Fibroblast of pulmonary artery (primary cell): ENCODE results near the gene FEN1.

ENCODE experiments used
- DNase-seq: peaks from one replicate; pipeline ENCODE4 v3.0.0-alpha.2; 2010; ENCODE audit warnings: low read depth
- H3K4me3 ChIP-seq: replicated peaks from 2 replicates; pipeline ENCODE4 v1.5.1; 2011; ENCODE audit warnings: low read depth, mild to moderate bottlenecking, control low read depth, low read length, moderate library complexity
- CTCF ChIP-seq: IDR thresholded peaks from 2 replicates; pipeline ENCODE4 v1.5.1; 2011; ENCODE audit warnings: mild to moderate bottlenecking, control low read depth, low read length, inconsistent platforms; ENCODE audit errors: missing control alignments

FEN1 gene

DNA sequence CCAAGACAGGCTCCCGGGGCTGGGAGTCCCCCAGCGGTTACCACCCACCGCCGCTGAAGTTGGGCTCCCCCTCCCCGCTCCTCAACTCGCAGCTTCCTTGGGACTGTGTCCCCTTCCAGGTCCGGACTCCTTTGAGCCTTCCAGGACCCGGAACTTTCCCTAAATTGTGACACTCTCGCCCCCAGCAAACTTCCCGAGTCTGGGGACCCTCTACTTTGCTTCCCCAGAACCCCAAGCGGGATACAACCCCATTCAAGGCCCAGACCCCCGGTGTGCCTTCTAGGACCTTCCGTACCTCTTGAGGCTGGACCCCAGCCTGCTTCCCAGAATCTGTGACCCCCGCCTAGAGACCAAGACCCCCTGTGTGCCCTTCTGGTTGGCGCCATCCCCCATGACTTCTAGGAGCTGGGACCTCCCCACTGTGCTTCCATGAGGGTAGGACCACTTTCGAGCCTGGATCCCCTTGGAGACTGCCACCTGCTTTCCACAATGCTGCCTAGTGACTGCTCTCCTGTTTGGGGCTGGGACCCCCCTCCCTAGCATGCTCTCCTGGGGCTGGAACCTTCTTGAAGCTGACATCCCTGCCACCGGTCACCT, 39.7 kb upstream of the FEN1 start:
- H3K4me3 ChIP-seq: peak overlapping the region; percentile 64
- DNase-seq: no peak
- no peak for TF ChIP-seq CTCF

- H3K4me3 ChIP-seq: peak overlapping the region; percentile 64
- no peak for TF ChIP-seq CTCF
These were observed 39.0 kb upstream of the FEN1 start for GRCh38 chr11:61753672-61754071.

GRCh38 chr11:61754534-61755482, 37.9 kb upstream of the FEN1 start:
- H3K4me3 ChIP-seq: peak overlapping the region; percentile 64
- TF ChIP-seq CTCF: no peak
- peak; percentile 71 for DNase-seq

More at GRCh38 chr11:61753672-61754071, 39.0 kb upstream of the FEN1 start:
- no peak for DNase-seq

DNA sequence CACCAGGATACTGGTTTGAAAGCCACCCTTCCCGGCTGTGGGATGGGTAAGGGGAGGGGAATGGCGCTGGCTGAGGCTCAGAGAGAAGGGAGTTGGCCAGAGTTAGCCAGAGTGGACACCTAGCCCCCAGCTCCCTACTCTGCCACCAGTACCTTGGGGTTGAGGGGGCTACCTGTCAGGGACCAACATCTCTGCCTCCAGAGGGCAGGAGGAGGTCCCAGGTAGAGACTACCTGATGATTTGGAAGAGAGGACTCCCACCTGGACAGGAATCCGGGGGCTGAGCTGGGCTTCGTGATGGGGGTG, 36.6 kb upstream of the FEN1 start:
- no peak for TF ChIP-seq CTCF
- H3K4me3 ChIP-seq: no peak overlapping the region
- no peak for DNase-seq

DNA sequence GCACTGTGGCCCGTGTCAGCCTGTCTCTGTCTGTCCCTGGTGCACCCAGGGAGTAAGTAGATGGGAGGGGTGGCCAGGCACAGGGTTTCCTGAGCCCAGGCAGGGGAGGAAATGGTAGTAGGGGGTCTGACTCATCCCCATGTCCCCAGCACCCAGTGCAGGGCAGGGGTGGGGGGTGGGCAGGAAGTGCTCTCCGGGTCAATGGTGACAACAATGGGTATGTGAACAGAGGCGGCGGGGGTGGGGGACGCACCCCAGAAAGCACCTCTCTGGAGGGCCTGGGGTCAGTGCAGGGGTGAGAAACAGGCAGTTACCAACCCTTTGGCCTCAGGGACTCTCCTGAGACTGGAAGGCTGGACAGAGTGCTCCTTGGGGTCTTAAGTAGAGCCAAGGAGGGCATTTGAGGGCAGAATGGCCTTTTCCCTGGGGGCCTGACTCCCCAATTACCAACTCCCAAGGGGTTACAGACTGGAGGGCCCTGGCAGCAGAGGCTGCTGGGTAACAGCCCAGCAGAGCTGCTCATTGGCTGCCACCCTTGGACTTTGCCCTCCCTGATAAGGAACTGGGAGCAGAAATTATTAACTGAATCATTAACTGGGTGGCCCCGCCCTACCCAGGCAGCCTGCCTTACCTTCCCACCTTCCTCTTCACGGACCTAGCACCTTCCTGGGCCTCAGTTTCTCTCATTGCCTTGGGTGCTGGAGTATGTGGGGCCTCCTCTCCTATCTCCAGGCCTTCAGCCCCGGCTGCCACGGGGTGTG, 36.1 kb upstream of the FEN1 start:
- DNase-seq: peak; percentile 53
- no peak overlapping the region for H3K4me3 ChIP-seq

More for the DNA sequence above, 36.1 kb upstream of the FEN1 start:
- no peak for TF ChIP-seq CTCF
